ENCODE results near the gene EGF. TPM values are rescaled to one million over a fixed set of nuclear protein-coding genes. Genes with fewer than 3 reads are reported as not detected.
A peak's percentile ranks its signal among the peaks of the same experiment; 100 is the strongest.

Gene EGF
- total RNA-seq, 1 donor from 2014 or later, result 15.0 TPM

GRCh38 chr4:110002326-110002725, 89.6 kb downstream of the EGF start:
- no peak for TF ChIP-seq CTCF (IDR thresholded peaks at IDR 0.05; ENCODE audit: unreplicated experiment)
- H3K9me3 Mint-ChIP-seq (ENCODE audit: unreplicated experiment), result no peaks in the 10 kb centered on the region
- no peaks in the 10 kb centered on the region for H3K4me1 Mint-ChIP-seq (ENCODE audit: unreplicated experiment)
- no peak overlapping the region for H3K4me3 Mint-ChIP-seq (ENCODE audit: unreplicated experiment)
- no peaks in the 10 kb centered on the region for H3K36me3 Mint-ChIP-seq (ENCODE audit: low read depth, unreplicated experiment)
- DNase-seq (ENCODE audit: low spot score), result no peak
- no peaks in the 10 kb centered on the region for H3K27me3 Mint-ChIP-seq (ENCODE audit: unreplicated experiment)
- no peak overlapping the region for H3K27ac Mint-ChIP-seq (ENCODE audit: unreplicated experiment)

GRCh38 chr4:110003401-110004187, 90.9 kb downstream of the EGF start:
- Mint-ChIP-seq H3K4me3 (ENCODE audit: unreplicated experiment) (no peak overlapping the region), H3K4me1 (ENCODE audit: unreplicated experiment) (no peaks in the 10 kb centered on the region), H3K9me3 (ENCODE audit: unreplicated experiment) (no peaks in the 10 kb centered on the region), H3K36me3 (ENCODE audit: low read depth, unreplicated experiment) (no peaks in the 10 kb centered on the region), H3K27ac (ENCODE audit: unreplicated experiment) (no peak overlapping the region), H3K27me3 (ENCODE audit: unreplicated experiment) (no peaks in the 10 kb centered on the region)
- TF ChIP-seq CTCF (IDR thresholded peaks at IDR 0.05; ENCODE audit: unreplicated experiment), result no peak
- DNase-seq (ENCODE audit: low spot score), result no peak

- H3K36me3 Mint-ChIP-seq (ENCODE audit: low read depth, unreplicated experiment), result no peaks in the 10 kb centered on the region
Observed at GRCh38 chr4:110004556-110004955, 91.9 kb downstream of the EGF start.

GRCh38 chr4:110005461-110006056, 92.9 kb downstream of the EGF start:
- Mint-ChIP-seq H3K9me3 (ENCODE audit: unreplicated experiment) (no peaks in the 10 kb centered on the region), H3K36me3 (ENCODE audit: low read depth, unreplicated experiment) (no peaks in the 10 kb centered on the region), H3K4me3 (ENCODE audit: unreplicated experiment) (no peak overlapping the region), H3K27ac (ENCODE audit: unreplicated experiment) (no peak overlapping the region), H3K27me3 (ENCODE audit: unreplicated experiment) (no peaks in the 10 kb centered on the region), H3K4me1 (ENCODE audit: unreplicated experiment) (no peaks in the 10 kb centered on the region)
- TF ChIP-seq CTCF (IDR thresholded peaks at IDR 0.05; ENCODE audit: unreplicated experiment), result peak; percentile 66
- no peak for DNase-seq (ENCODE audit: low spot score)

More at GRCh38 chr4:110004556-110004955, 91.9 kb downstream of the EGF start:
- no peak overlapping the region for H3K27ac Mint-ChIP-seq (ENCODE audit: unreplicated experiment)
- no peaks in the 10 kb centered on the region for H3K9me3 Mint-ChIP-seq (ENCODE audit: unreplicated experiment)
- no peaks in the 10 kb centered on the region for H3K4me1 Mint-ChIP-seq (ENCODE audit: unreplicated experiment)
- H3K4me3 Mint-ChIP-seq (ENCODE audit: unreplicated experiment), result no peak overlapping the region
- TF ChIP-seq CTCF (IDR thresholded peaks at IDR 0.05; ENCODE audit: unreplicated experiment), result no peak
- DNase-seq (ENCODE audit: low spot score), result no peak
- H3K27me3 Mint-ChIP-seq (ENCODE audit: unreplicated experiment), result no peaks in the 10 kb centered on the region

- Mint-ChIP-seq H3K36me3 (ENCODE audit: low read depth, unreplicated experiment) (no peaks in the 10 kb centered on the region), H3K4me3 (ENCODE audit: unreplicated experiment) (no peak overlapping the region), H3K9me3 (ENCODE audit: unreplicated experiment) (no peaks in the 10 kb centered on the region), H3K27me3 (ENCODE audit: unreplicated experiment) (no peaks in the 10 kb centered on the region), H3K27ac (ENCODE audit: unreplicated experiment) (no peak overlapping the region), H3K4me1 (ENCODE audit: unreplicated experiment) (no peaks in the 10 kb centered on the region)
- no peak for DNase-seq (ENCODE audit: low spot score)
- TF ChIP-seq CTCF (IDR thresholded peaks at IDR 0.05; ENCODE audit: unreplicated experiment), result no peak
Observed at GRCh38 chr4:110007217-110007616, 94.5 kb downstream of the EGF start.

Measured in endothelial cell (in vitro differentiated cells).